HG03521 (cell line): Measurements from ENCODE around the gene MTFR1L.
"Not testable (repeated sequence)": the region's sequence is repeated elsewhere in the genome, so short reads cannot be mapped to it uniquely, and the experiment has no call there.

Experiments
- ATAC-seq: cut with Tn5 transposase; IDR thresholded peaks from one replicate; pipeline ENCODE4 v1.9.1; 2021; ENCODE audit warnings: mild to moderate bottlenecking, moderate library complexity; ENCODE audit not compliant: unreplicated experiment

MTFR1L gene

GRCh38 chr1:25825605-25826004, 5.9 kb downstream of the MTFR1L start:
- ATAC-seq = no peak

GRCh38 chr1:25826571-25826970, 6.8 kb downstream of the MTFR1L start:
- no peak for ATAC-seq

- ATAC-seq = no peak
Observed at GRCh38 chr1:25828491-25828890, 8.7 kb downstream of the MTFR1L start.

- ATAC-seq = no peak
Observed at GRCh38 chr1:25829046-25829445, 9.3 kb downstream of the MTFR1L start.

- no peak for ATAC-seq
Observed at GRCh38 chr1:25831569-25832196, 11.9 kb downstream of the MTFR1L start.

GRCh38 chr1:25832336-25833037, 12.7 kb downstream of the MTFR1L start:
- ATAC-seq = no peak

GRCh38 chr1:25833158-25833557, 13.4 kb downstream of the MTFR1L start:
- no peak for ATAC-seq

- no peak for ATAC-seq
Observed at GRCh38 chr1:25834894-25835293, 15.1 kb downstream of the MTFR1L start.

GRCh38 chr1:25836695-25837094, 16.9 kb downstream of the MTFR1L start:
- ATAC-seq = no peak

- ATAC-seq = no peak
Observed at GRCh38 chr1:25837262-25837875, 17.6 kb downstream of the MTFR1L start.

GRCh38 chr1:25839808-25840207, 20.1 kb downstream of the MTFR1L start:
- ATAC-seq = not testable (repeated sequence)

GRCh38 chr1:25843483-25843882, 23.7 kb downstream of the MTFR1L start:
- ATAC-seq = no peak

GRCh38 chr1:25844536-25845337, 25.0 kb downstream of the MTFR1L start:
- no peak for ATAC-seq

- ATAC-seq = no peak
Observed at GRCh38 chr1:25845664-25846063, 25.9 kb downstream of the MTFR1L start.

- no peak for ATAC-seq
Observed at GRCh38 chr1:25847929-25848328, 28.2 kb downstream of the MTFR1L start.

- ATAC-seq = no peak
Observed at GRCh38 chr1:25848531-25848930, 28.8 kb downstream of the MTFR1L start.

- no peak for ATAC-seq
Observed at GRCh38 chr1:25854554-25854953, 34.8 kb downstream of the MTFR1L start.

GRCh38 chr1:25856856-25857255, 37.1 kb downstream of the MTFR1L start:
- no peak for ATAC-seq

GRCh38 chr1:25858494-25858893, 38.7 kb downstream of the MTFR1L start:
- no peak for ATAC-seq

- peak; percentile 94 for ATAC-seq
Observed at GRCh38 chr1:25858906-25859789, 39.4 kb downstream of the MTFR1L start, which contains the start of gene AUNIP. Gene AUNIP (minus strand): TSS chr1:25859457. CDS start chr1:25859357, 100 bp downstream.
